HEK293T (cell line): ENCODE results near the gene RMDN3.

Experiments used
- BHLHE40 ChIP-seq: fragments of 450-650 bp; IDR thresholded peaks from 2 replicates; pipeline ENCODE4 v1.6.1; 2016; ENCODE audit warnings: mild to moderate bottlenecking, moderate library complexity, borderline replicate concordance
- FOXA1 ChIP-seq: fragments of 450-650 bp; IDR thresholded peaks from 2 replicates; pipeline ENCODE4 v1.6.1; 2016; ENCODE audit warnings: mild to moderate bottlenecking
- FOXM1 ChIP-seq: fragments of 450-650 bp; IDR thresholded peaks from 2 replicates; pipeline ENCODE4 v1.6.1; 2017; ENCODE audit warnings: mild to moderate bottlenecking, borderline replicate concordance
- L3MBTL2 ChIP-seq: fragments of 450-650 bp; conservative IDR thresholded peaks from 2 replicates; pipeline ENCODE4 v1.6.1; 2016; ENCODE audit warnings: mild to moderate bottlenecking
- LEF1 ChIP-seq: fragments of 450-650 bp; IDR thresholded peaks from 2 replicates; pipeline ENCODE4 v1.6.1; 2017; ENCODE audit warnings: mild to moderate bottlenecking, borderline replicate concordance
- NFRKB ChIP-seq: fragments of 450-650 bp; IDR thresholded peaks from 2 replicates; pipeline ENCODE4 v1.6.1; 2016; ENCODE audit warnings: mild to moderate bottlenecking, moderate library complexity
- PKNOX1 ChIP-seq: fragments of 450-650 bp; IDR thresholded peaks from 2 replicates; pipeline ENCODE4 v1.6.1; 2016
- SP1 ChIP-seq: fragments of 450-650 bp; IDR thresholded peaks from 2 replicates; pipeline ENCODE4 v1.6.1; 2017
- TARDBP ChIP-seq: fragments of 450-650 bp; IDR thresholded peaks from 2 replicates; pipeline ENCODE4 v1.6.1; 2016
- ZNF384 ChIP-seq: fragments of 450-650 bp; IDR thresholded peaks from 2 replicates; pipeline ENCODE4 v1.6.1; 2016

GRCh38 chr15:40764629-40765103, 9.6 kb upstream of the RMDN3 start:
- TF ChIP-seq TARDBP, result no peak
- no peak for TF ChIP-seq ZNF384
- TF ChIP-seq BHLHE40, result no peak
- TF ChIP-seq SP1, result no peak
- TF ChIP-seq FOXM1, result no peak
- no peak for TF ChIP-seq FOXA1
- no peak for TF ChIP-seq NFRKB
- no peak for TF ChIP-seq LEF1
- no peak for TF ChIP-seq L3MBTL2
- no peak for TF ChIP-seq PKNOX1
